Mucosa of stomach (tissue), 1 donor: ENCODE results near the gene PDCD11.
"Not testable (repeated sequence)": the region's sequence is repeated elsewhere in the genome, so short reads cannot be mapped to it uniquely, and the experiment has no call there.

Experiments used
- H3K27me3 ChIP-seq: one replicate; pipeline ENCODE4 v1.7.0; 2013; ENCODE audit warnings: mild to moderate bottlenecking, low read length; ENCODE audit not compliant: control insufficient read depth, insufficient read depth
- H3K36me3 ChIP-seq: one replicate; pipeline ENCODE4 v1.7.0; 2013; ENCODE audit warnings: low read length; ENCODE audit not compliant: control insufficient read depth, insufficient read depth
- H3K4me1 ChIP-seq: one replicate; pipeline ENCODE4 v1.7.0; 2013; ENCODE audit warnings: mild to moderate bottlenecking, low read length; ENCODE audit not compliant: control insufficient read depth, insufficient read depth
- H3K4me3 ChIP-seq: one replicate; pipeline ENCODE4 v1.7.0; 2013; ENCODE audit warnings: low read length
- H3K9ac ChIP-seq: one replicate; pipeline ENCODE4 v1.7.0; 2013; ENCODE audit warnings: mild to moderate bottlenecking, low read length, moderate library complexity
- H3K9me3 ChIP-seq: one replicate; pipeline ENCODE4 v1.7.0; 2013; ENCODE audit warnings: mild to moderate bottlenecking, low read length, moderate library complexity; ENCODE audit not compliant: control insufficient read depth
- donor health status: Pancreatic carcinoma.

PDCD11 gene

GRCh38 chr10:103396067-103396788, at the start of gene PDCD11, which contains the start of gene ATP5MK:
Gene PDCD11, plus strand, starts transcription at chr10:103396626. Its CDS starts 1,801 bp downstream, at chr10:103398427.
Gene ATP5MK, minus strand, starts transcription at chr10:103396475. Its CDS starts 4,018 bp downstream, at chr10:103392457.
- Histone ChIP-seq H3K9ac (peak within 1 kb of the TSS; percentile 98), H3K36me3 (no peaks in the 10 kb centered on the region), H3K4me1 (peaks cover 13% of the 10 kb centered on the region), H3K27me3 (no peaks in the 10 kb centered on the region), H3K4me3 (peak within 1 kb of the TSS; percentile 99), H3K9me3 (no peaks in the 10 kb centered on the region)

GRCh38 chr10:103350175-103350516, 46.3 kb upstream of the PDCD11 start:
- Histone ChIP-seq H3K9me3 (no peaks in the 10 kb centered on the region), H3K27me3 (no peaks in the 10 kb centered on the region), H3K4me3 (peak overlapping the region; percentile 49), H3K4me1 (no peaks in the 10 kb centered on the region), H3K36me3 (no peaks in the 10 kb centered on the region), H3K9ac (peak overlapping the region; percentile 69)

GRCh38 chr10:103350517-103351260, 45.7 kb upstream of the PDCD11 start, which contains the start of gene PCGF6:
Gene PCGF6, minus strand, starts transcription at chr10:103351140. Its CDS starts 74 bp downstream, at chr10:103351066.
- Histone ChIP-seq H3K36me3 (no peaks in the 10 kb centered on the region), H3K27me3 (no peaks in the 10 kb centered on the region), H3K4me1 (no peaks in the 10 kb centered on the region), H3K4me3 (peak within 1 kb of the TSS; percentile 49), H3K9me3 (no peaks in the 10 kb centered on the region), H3K9ac (peak within 1 kb of the TSS; percentile 69)

- H3K4me1 ChIP-seq = no peaks in the 10 kb centered on the region
- no peak overlapping the region for H3K4me3 ChIP-seq
- H3K9ac ChIP-seq = no peak overlapping the region
- H3K27me3 ChIP-seq = no peaks in the 10 kb centered on the region
- H3K9me3 ChIP-seq = no peaks in the 10 kb centered on the region
- no peaks in the 10 kb centered on the region for H3K36me3 ChIP-seq
These were observed 43.1 kb upstream of the PDCD11 start for GRCh38 chr10:103353281-103353680.

GRCh38 chr10:103354567-103354966, 41.9 kb upstream of the PDCD11 start:
- H3K9me3 ChIP-seq, H3K4me1 ChIP-seq, H3K9ac ChIP-seq, H3K36me3 ChIP-seq, H3K27me3 ChIP-seq, H3K4me3 ChIP-seq: not testable (repeated sequence)

- H3K9ac ChIP-seq = no peak overlapping the region
- no peaks in the 10 kb centered on the region for H3K4me1 ChIP-seq
- no peaks in the 10 kb centered on the region for H3K9me3 ChIP-seq
- H3K36me3 ChIP-seq = no peaks in the 10 kb centered on the region
- H3K4me3 ChIP-seq = no peak overlapping the region
- no peaks in the 10 kb centered on the region for H3K27me3 ChIP-seq
These were observed 40.4 kb upstream of the PDCD11 start for GRCh38 chr10:103355906-103356599.

GRCh38 chr10:103359493-103359892, 36.9 kb upstream of the PDCD11 start:
- not testable (repeated sequence) for H3K4me1 ChIP-seq, H3K4me3 ChIP-seq, H3K9ac ChIP-seq

GRCh38 chr10:103360791-103361190, 35.6 kb upstream of the PDCD11 start:
- not testable (repeated sequence) for H3K27me3 ChIP-seq, H3K4me3 ChIP-seq, H3K36me3 ChIP-seq, H3K9me3 ChIP-seq, H3K9ac ChIP-seq, H3K4me1 ChIP-seq

More at GRCh38 chr10:103359493-103359892, 36.9 kb upstream of the PDCD11 start:
- H3K36me3 ChIP-seq, H3K9me3 ChIP-seq, H3K27me3 ChIP-seq: not testable (repeated sequence)

GRCh38 chr10:103367379-103367781, 29.0 kb upstream of the PDCD11 start:
- Histone ChIP-seq H3K4me3 (peak overlapping the region; percentile 51), H3K9me3 (no peaks in the 10 kb centered on the region), H3K27me3 (no peaks in the 10 kb centered on the region), H3K4me1 (no peaks in the 10 kb centered on the region), H3K9ac (peak overlapping the region; percentile 69), H3K36me3 (no peaks in the 10 kb centered on the region)

- H3K4me1 ChIP-seq = no peaks in the 10 kb centered on the region
- H3K9ac ChIP-seq = peak within 1 kb of the TSS; percentile 69
- no peaks in the 10 kb centered on the region for H3K27me3 ChIP-seq
- no peaks in the 10 kb centered on the region for H3K9me3 ChIP-seq
- H3K36me3 ChIP-seq = no peaks in the 10 kb centered on the region
- peak within 1 kb of the TSS; percentile 51 for H3K4me3 ChIP-seq
These were observed 28.5 kb upstream of the PDCD11 start, which contains the start of gene TAF5 for GRCh38 chr10:103367782-103368518. Gene TAF5, plus strand, starts transcription at chr10:103367976. Its CDS starts 14 bp downstream, at chr10:103367990.

GRCh38 chr10:103373544-103373943, 22.9 kb upstream of the PDCD11 start:
- H3K36me3 ChIP-seq = no peaks in the 10 kb centered on the region
- H3K9ac ChIP-seq = no peak overlapping the region
- no peaks in the 10 kb centered on the region for H3K9me3 ChIP-seq
- no peaks in the 10 kb centered on the region for H3K27me3 ChIP-seq
- no peaks in the 10 kb centered on the region for H3K4me1 ChIP-seq
- H3K4me3 ChIP-seq = no peak overlapping the region
